GM18499 (cell line): Measurements from ENCODE around the gene KATNA1.

Experiments used
- ATAC-seq: cut with Tn5 transposase; IDR thresholded peaks from one replicate; pipeline ENCODE4 v1.9.1; 2021; ENCODE audit warnings: moderate number of reproducible peaks; ENCODE audit not compliant: insufficient read depth, unreplicated experiment

KATNA1 gene

GRCh38 chr6:149615805-149616204 lies 32.7 kb downstream of the KATNA1 start:
- ATAC-seq: no peak

DNA sequence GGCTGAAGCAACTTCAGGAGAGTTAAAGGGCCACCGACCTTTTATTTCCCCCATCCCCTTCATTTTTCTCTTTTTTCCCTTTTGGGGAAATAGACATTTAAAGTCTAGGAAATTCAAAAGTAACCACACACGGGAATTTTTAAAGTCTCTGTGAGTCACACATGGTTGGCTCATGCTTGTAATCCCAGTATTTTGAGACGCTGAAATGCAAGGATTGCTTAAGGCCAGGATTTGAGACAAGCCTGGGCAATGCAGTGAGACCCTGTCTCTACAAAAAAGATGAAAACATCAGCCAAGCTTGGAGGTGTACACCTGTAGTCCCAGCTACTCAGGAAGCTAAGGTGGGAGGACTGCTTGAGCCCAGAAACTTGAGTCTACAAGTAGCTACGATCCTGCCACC lies 34.2 kb downstream of the KATNA1 start:
- no peak for ATAC-seq

DNA sequence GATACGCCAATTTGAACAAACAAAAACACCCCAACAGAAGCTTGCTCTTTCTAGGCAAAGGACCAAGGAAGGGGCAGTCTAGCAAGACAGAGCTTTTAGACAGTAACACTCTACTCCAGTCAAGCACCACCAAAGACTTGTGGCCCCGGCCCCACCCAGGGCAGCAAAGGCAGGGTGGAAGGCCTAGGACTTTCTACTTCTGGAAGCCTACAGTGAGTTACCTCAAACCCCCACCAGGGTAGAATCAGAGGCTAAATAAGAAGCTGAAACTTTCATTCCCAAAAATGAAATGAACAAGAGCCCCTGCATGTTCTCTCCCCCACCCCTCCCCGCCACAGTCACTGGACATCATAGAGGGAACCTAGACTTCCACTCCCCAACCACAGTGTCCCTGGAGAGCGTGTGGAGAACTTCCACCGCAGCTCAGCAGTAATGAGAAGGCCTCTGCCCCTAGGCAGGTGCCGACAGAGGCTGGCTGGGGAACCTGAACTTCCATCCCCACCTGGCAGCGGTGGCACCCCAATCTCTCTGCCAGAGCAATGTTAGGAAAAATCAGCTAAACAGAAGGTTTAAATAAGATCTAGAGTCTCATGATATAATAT lies 40.0 kb downstream of the KATNA1 start:
- ATAC-seq: no peak

DNA sequence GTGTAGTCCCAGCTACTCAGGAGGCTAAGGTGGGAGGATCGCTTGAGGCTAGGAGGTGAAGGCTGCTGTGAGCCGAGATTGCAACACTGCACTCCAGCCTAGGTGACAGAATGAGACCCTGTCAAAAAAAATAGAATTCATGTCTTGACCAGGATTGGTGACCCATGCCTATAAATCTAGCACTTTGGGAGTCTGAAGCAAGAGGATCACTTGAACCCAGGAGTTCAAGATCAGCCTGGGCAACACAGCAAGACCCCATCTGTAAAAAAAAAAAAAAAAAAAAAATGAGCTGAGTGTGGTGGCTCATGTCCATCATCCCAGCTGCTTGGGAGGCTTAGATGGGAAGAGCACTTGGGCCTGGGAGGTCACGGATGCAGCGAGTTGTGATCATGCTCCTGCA lies 48.0 kb downstream of the KATNA1 start:
- no peak for ATAC-seq

- ATAC-seq: no peak
Observed at GRCh38 chr6:149593408-149593807, 55.1 kb downstream of the KATNA1 start.

GRCh38 chr6:149592983-149593382 lies 55.5 kb downstream of the KATNA1 start:
- no peak for ATAC-seq

GRCh38 chr6:149586149-149586548 lies 62.4 kb downstream of the KATNA1 start:
- ATAC-seq: no peak

- no peak for ATAC-seq
Observed at GRCh38 chr6:149581349-149581748, 67.2 kb downstream of the KATNA1 start.

- no peak for ATAC-seq
Observed at GRCh38 chr6:149580880-149581279, 67.6 kb downstream of the KATNA1 start.

GRCh38 chr6:149567945-149568585 lies 80.4 kb downstream of the KATNA1 start:
- no peak for ATAC-seq

DNA sequence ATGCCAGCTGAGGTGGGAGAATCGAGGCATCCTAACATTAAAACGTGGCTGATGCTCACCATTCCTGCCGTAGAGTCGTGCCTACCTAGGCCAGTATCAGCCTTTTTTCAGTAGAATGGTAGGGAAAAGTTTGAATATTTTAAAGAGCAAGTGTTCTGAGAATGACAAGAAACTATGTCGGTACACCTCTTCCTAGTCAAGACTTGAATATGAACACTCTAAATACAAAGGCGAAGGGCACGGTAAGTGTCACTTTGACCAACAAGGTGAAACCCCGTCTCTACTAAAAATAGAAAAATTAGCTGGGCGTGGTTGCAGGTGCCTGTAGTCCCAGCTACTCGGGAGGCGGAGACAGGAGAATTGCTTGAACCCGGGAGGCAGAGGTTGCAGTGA lies 81.3 kb downstream of the KATNA1 start:
- no peak for ATAC-seq

DNA sequence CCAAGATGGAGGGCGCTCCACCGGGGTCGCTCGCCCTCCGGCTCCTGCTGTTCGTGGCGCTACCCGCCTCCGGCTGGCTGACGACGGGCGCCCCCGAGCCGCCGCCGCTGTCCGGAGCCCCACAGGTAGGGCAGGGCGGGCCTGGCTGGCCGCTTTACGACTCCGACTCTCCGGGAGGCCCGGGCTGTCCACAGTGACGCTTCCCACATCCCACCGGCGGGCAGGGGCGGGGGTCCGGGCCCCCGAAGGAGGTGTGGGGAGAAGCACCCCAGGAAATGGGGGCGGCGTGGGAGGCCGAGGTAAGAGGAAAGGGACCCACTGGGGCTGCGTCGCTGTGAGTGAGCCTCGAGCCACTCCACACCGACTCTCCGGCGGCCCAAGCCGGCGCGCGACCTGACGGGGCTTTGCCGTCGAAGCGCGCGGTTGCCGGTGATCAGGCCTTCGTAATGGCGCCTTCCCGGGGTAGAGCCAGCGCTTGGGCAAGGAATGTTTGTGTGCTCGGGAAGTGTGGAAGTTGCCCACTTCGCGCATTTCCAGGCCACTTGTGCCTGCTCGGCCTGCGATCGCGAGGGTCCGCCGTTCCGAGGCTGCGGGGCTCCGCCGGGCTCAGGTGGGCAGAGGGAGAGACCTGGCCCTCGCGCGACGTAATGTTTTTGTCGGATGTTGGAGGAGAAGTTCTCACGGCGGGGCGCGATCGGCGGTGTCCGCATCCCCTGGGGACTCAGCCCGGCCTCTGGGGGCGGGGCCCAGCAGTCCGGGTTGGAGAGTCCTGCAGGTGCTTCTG lies 81.9 kb downstream of the KATNA1 start:
- peak; percentile 2 for ATAC-seq

GRCh38 chr6:149565527-149566409 lies 82.7 kb downstream of the KATNA1 start, which contains the start of gene GINM1:
Gene GINM1 (plus strand): TSS chr6:149566375. CDS start chr6:149566415, 40 bp downstream.
- ATAC-seq: peak; percentile 60

- ATAC-seq: no peak
Observed at GRCh38 chr6:149563928-149564325, 84.6 kb downstream of the KATNA1 start.

DNA sequence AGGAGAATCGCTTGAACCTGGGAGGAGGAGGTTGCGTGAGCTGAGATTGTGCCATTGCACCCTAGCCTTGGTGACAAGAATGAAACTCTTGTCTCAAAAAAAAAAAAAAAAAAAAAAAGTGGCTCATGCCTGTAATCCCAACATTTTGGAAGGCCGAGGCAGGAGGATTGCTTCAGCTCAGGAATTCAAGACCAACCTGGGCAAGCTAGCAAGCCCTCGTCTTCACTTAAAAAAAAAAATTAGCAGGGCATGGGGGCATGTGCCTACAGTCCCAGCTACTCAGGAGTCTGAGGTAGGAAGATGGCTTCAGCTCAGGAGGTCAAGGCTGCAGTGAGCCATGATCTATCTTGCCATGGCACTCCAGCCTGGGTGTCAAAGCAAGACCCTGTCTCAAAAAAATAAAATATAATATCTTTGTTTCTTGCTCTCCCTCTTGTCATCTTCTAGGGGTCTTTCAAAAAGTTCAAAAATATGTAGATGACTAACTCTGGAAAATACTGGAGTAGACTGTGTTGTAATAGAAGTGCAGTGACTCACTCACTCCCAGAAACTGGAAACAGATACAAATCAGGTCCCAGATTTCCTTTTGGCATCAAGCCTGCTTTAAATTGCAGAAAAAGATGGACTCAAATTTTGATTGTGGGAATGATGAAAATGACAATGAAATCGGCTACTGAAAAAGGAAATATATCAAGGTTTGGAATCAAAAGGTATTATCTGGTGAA lies 85.1 kb downstream of the KATNA1 start:
- ATAC-seq: no peak

- no peak for ATAC-seq
Observed at GRCh38 chr6:149560736-149561135, 87.8 kb downstream of the KATNA1 start.

GRCh38 chr6:149559389-149559788 lies 89.1 kb downstream of the KATNA1 start:
- no peak for ATAC-seq

DNA sequence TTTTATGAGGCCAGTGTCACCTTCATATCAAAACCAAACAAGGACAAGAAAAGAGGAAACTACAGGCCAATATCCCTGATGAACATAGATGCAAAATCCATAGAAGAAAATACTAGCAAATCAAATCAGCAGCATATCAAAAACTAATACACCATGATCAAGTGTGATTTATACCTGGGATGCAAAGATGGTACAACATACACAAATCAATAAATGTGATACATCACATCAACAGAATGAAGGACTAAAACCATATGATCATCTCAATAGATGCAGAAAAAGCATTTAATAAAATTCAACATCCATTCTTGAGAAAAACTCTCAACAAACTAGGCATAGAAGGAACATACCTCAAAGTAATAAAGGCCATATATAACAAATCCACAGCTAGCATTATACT lies 90.5 kb downstream of the KATNA1 start:
- ATAC-seq: no peak

- ATAC-seq: no peak
Observed at GRCh38 chr6:149551920-149552319, 96.6 kb downstream of the KATNA1 start.
